Measurements from ENCODE around the gene RAD9B. TPM values are rescaled to one million over a fixed set of nuclear protein-coding genes. Genes with fewer than 3 reads are reported as not detected.

Gene RAD9B
- total and polyA plus RNA-seq, 9 of the 15 experiments (the other 6 are each of a cell fraction or from before 2014, with no cell fraction given) = 0.05 to 0.83 (median 0.32) TPM

DNA sequence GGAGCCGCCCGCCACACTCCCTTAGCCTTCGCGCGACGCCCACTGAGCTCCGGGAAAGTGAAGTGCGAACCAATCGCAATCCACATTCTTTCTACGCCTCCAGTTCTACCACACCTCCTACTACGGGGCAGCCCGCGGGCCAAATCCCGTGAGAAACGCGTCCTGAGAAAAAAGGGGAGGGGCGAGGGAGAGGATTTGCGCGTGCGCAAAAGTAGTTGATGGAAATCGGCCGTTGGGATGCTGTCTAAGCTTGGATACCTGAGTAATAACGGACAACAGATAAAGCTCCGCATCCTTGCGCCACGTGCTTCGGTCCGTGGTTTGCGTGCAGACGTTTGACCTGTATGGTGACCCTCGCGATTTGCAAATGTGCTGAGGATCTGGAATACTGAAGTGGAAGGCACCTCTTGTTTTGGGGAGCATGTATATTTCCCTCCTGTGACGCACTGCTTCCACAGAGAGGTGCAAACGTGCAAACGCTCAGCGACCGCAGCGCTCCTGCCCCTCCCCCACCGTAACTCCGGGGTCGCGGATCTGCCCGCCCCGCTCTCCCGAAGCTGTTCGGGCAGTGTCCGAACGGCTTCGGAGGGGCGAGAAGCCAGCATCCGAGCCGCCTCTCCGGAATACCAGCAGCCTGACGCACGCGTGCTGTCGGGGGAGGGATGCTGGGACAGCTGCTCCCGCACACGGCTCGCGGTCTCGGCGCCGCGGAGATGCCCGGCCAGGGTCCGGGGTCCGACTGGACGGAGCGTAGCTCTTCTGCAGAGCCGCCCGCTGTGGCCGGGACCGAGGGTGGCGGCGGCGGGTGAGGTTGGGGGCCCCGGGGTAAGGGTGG is 33.7 kb upstream of the RAD9B start, which contains the start of the genes FAM216A and GPN3 (continued):
- TF ChIP-seq, protein P1, sequence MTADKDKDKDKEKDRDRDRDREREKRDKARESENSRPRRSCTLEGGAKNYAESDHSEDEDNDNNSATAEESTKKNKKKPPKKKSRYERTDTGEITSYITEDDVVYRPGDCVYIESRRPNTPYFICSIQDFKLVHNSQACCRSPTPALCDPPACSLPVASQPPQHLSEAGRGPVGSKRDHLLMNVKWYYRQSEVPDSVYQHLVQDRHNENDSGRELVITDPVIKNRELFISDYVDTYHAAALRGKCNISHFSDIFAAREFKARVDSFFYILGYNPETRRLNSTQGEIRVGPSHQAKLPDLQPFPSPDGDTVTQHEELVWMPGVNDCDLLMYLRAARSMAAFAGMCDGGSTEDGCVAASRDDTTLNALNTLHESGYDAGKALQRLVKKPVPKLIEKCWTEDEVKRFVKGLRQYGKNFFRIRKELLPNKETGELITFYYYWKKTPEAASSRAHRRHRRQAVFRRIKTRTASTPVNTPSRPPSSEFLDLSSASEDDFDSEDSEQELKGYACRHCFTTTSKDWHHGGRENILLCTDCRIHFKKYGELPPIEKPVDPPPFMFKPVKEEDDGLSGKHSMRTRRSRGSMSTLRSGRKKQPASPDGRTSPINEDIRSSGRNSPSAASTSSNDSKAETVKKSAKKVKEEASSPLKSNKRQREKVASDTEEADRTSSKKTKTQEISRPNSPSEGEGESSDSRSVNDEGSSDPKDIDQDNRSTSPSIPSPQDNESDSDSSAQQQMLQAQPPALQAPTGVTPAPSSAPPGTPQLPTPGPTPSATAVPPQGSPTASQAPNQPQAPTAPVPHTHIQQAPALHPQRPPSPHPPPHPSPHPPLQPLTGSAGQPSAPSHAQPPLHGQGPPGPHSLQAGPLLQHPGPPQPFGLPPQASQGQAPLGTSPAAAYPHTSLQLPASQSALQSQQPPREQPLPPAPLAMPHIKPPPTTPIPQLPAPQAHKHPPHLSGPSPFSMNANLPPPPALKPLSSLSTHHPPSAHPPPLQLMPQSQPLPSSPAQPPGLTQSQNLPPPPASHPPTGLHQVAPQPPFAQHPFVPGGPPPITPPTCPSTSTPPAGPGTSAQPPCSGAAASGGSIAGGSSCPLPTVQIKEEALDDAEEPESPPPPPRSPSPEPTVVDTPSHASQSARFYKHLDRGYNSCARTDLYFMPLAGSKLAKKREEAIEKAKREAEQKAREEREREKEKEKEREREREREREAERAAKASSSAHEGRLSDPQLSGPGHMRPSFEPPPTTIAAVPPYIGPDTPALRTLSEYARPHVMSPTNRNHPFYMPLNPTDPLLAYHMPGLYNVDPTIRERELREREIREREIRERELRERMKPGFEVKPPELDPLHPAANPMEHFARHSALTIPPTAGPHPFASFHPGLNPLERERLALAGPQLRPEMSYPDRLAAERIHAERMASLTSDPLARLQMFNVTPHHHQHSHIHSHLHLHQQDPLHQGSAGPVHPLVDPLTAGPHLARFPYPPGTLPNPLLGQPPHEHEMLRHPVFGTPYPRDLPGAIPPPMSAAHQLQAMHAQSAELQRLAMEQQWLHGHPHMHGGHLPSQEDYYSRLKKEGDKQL (CRISPR knock-in tag; IDR thresholded peaks at IDR 0.05; ENCODE audit: borderline replicate concordance) = no peak
- TF ChIP-seq CBX3 (IDR thresholded peaks at IDR 0.05; ENCODE audit: borderline replicate concordance in 1 of 2, low read length in 2 of 2) = no peak; a peak in 1 of 3 replicates
- TF ChIP-seq, protein P2, sequence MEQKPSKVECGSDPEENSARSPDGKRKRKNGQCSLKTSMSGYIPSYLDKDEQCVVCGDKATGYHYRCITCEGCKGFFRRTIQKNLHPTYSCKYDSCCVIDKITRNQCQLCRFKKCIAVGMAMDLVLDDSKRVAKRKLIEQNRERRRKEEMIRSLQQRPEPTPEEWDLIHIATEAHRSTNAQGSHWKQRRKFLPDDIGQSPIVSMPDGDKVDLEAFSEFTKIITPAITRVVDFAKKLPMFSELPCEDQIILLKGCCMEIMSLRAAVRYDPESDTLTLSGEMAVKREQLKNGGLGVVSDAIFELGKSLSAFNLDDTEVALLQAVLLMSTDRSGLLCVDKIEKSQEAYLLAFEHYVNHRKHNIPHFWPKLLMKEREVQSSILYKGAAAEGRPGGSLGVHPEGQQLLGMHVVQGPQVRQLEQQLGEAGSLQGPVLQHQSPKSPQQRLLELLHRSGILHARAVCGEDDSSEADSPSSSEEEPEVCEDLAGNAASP (IDR thresholded peaks at IDR 0.05) = no peak
- TF ChIP-seq ELF1 (tag; IDR thresholded peaks at IDR 0.05) = no peak
- peak in 1 of 2 experiments; percentile 18; a peak in 1 of 4 replicates for TF ChIP-seq KDM4B (IDR thresholded peaks at IDR 0.05; ENCODE audit: borderline replicate concordance in 2 of 2, low read depth in 1 of 2)
- TF ChIP-seq, protein P3, sequence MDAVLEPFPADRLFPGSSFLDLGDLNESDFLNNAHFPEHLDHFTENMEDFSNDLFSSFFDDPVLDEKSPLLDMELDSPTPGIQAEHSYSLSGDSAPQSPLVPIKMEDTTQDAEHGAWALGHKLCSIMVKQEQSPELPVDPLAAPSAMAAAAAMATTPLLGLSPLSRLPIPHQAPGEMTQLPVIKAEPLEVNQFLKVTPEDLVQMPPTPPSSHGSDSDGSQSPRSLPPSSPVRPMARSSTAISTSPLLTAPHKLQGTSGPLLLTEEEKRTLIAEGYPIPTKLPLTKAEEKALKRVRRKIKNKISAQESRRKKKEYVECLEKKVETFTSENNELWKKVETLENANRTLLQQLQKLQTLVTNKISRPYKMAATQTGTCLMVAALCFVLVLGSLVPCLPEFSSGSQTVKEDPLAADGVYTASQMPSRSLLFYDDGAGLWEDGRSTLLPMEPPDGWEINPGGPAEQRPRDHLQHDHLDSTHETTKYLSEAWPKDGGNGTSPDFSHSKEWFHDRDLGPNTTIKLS (IDR thresholded peaks at IDR 0.05; ENCODE audit: borderline replicate concordance, low read depth) = peak; percentile 21; the same call in 1 of the 2 replicates
- TF ChIP-seq CTBP1 (IDR thresholded peaks at IDR 0.05; ENCODE audit: borderline replicate concordance) = peak; percentile 97
- TF ChIP-seq SREBF2 (CRISPR knock-in tag; IDR thresholded peaks at IDR 0.05) = no peak
- peak; percentile 38; the same call in 1 of the 2 replicates for TF ChIP-seq ARID1B (IDR thresholded peaks at IDR 0.05)
- TF ChIP-seq, protein P4, sequence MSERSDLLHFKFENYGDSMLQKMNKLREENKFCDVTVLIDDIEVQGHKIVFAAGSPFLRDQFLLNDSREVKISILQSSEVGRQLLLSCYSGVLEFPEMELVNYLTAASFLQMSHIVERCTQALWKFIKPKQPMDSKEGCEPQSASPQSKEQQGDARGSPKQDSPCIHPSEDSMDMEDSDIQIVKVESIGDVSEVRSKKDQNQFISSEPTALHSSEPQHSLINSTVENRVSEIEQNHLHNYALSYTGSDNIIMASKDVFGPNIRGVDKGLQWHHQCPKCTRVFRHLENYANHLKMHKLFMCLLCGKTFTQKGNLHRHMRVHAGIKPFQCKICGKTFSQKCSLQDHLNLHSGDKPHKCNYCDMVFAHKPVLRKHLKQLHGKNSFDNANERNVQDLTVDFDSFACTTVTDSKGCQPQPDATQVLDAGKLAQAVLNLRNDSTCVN (CRISPR knock-in tag; IDR thresholded peaks at IDR 0.05) = no peak
- 0 out of 2 replicates have a peak, but pooled peaks have one; percentile 15 for TF ChIP-seq KDM2B (CRISPR knock-in tag; IDR thresholded peaks at IDR 0.05)
- no peak for TF ChIP-seq ZNF76 (CRISPR knock-in tag; IDR thresholded peaks at IDR 0.05; ENCODE audit: borderline replicate concordance)
- TF ChIP-seq, protein P5, sequence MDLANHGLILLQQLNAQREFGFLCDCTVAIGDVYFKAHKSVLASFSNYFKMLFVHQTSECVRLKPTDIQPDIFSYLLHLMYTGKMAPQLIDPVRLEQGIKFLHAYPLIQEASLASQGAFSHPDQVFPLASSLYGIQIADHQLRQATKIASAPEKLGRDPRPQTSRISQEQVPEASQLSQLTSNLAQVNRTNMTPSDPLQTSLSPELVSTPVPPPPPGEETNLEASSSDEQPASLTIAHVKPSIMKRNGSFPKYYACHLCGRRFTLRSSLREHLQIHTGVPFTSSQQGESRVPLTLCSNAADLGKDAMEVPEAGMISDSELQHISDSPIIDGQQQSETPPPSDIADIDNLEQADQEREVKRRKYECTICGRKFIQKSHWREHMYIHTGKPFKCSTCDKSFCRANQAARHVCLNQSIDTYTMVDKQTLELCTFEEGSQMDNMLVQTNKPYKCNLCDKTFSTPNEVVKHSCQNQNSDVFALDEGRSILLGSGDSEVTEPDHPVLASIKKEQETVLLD (IDR thresholded peaks at IDR 0.05) = 0 out of 2 replicates have a peak, but pooled peaks have one; percentile 48
- no peak for TF ChIP-seq POLR2AphosphoS2 (IDR thresholded peaks at IDR 0.05; ENCODE audit: low read length)
- TF ChIP-seq TCF3 (CRISPR knock-in tag; IDR thresholded peaks at IDR 0.05) = no peak; the same call in 1 of the 2 replicates

All from K562 (cell line).